22Rv1 (cell line): ENCODE measurements around the gene ZBTB20.

Experiments
- ZFX ChIP-seq: fragments of 450-650 bp; IDR thresholded peaks from 2 replicates; pipeline ENCODE4 v1.6.1; 2017; ENCODE audit warnings: antibody characterized with exemption, borderline replicate concordance
- TF ChIP-seq, protein P1 (sequence below): fragments of 450-650 bp; IDR thresholded peaks from 2 replicates; pipeline ENCODE4 v1.5.1; 2017; ENCODE audit warnings: mild to moderate bottlenecking

DNA sequence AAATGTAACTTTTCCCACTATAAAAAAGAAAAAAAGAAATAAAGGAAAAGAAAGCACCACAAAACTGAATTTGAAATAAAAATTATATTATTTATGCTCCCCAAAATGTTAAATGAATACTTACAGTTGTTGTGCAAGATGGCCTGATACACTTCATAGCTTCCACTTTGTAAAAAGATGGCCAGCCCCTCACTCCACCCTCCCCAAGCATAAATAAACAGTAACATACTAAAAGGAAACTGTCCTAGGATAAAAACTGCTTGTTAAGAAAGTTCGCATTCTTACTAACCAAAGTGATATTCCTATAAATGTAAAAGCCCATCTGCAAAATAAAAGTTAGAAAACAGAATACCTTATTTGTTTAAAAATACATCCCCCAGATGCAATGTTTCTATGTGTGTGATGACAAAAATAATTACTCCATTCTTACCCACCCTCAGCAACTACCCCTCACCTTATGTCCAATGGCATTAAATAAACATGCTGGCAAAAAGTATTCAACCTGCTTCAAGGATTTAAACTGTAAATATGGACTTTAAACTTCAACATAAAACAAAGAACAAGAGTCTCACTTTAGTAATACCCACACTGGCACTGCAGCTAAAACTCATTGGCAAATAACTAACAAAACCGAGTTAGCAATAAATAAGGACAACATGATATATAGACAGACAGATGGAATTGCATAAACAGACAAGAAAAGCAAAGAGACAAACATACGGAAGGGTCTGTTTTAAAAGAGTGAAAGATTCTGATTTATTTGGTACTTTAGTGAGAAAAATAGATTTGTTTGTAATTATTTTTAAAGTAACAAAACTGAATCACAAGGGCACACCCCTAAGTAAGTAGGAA lies 47.7 kb downstream of the ZBTB20 start:
- TF ChIP-seq, protein P1, sequence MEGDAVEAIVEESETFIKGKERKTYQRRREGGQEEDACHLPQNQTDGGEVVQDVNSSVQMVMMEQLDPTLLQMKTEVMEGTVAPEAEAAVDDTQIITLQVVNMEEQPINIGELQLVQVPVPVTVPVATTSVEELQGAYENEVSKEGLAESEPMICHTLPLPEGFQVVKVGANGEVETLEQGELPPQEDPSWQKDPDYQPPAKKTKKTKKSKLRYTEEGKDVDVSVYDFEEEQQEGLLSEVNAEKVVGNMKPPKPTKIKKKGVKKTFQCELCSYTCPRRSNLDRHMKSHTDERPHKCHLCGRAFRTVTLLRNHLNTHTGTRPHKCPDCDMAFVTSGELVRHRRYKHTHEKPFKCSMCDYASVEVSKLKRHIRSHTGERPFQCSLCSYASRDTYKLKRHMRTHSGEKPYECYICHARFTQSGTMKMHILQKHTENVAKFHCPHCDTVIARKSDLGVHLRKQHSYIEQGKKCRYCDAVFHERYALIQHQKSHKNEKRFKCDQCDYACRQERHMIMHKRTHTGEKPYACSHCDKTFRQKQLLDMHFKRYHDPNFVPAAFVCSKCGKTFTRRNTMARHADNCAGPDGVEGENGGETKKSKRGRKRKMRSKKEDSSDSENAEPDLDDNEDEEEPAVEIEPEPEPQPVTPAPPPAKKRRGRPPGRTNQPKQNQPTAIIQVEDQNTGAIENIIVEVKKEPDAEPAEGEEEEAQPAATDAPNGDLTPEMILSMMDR, result no peak
- TF ChIP-seq ZFX, result no peak
